GM23338 (cell line): ENCODE measurements around the gene GDF10. TPM values are rescaled to one million over a fixed set of nuclear protein-coding genes. Genes with fewer than 3 reads are reported as not detected.

Experiments
- ATAC-seq: fragments of 200-7000 bp; cut with Tn5 transposase; 3 replicates; pipeline ENCODE4 v1.9.1; 2020
- DNase-seq: peaks from one replicate; pipeline ENCODE4 v3.0.0-alpha.2; 2015; ENCODE audit warnings: low spot score
- H2AFZ ChIP-seq: fragments of 200-600 bp; sonication (generic); 2 replicates; pipeline ENCODE4 v1.8.0; 2016; ENCODE audit warnings: antibody characterized with exemption, mild to moderate bottlenecking, moderate library complexity
- H3F3A ChIP-seq: fragments of 200-600 bp; sonication (generic); replicated peaks from 2 replicates; pipeline ENCODE4 v1.8.0; 2017; ENCODE audit warnings: antibody characterized with exemption, mixed run types, low read depth
- H3K27ac ChIP-seq: fragments of 200-600 bp; sonication (generic); 2 replicates; pipeline ENCODE4 v1.6.1; 2016; ENCODE audit warnings: low read depth
- H3K27me3 ChIP-seq: fragments of 200-600 bp; sonication (generic); 2 replicates; pipeline ENCODE4 v1.8.0; 2016; ENCODE audit warnings: mild to moderate bottlenecking, mixed run types, moderate library complexity; ENCODE audit not compliant: insufficient read depth
- H3K36me3 ChIP-seq: fragments of 200-600 bp; sonication (generic); 2 replicates; pipeline ENCODE4 v1.8.0; 2016; ENCODE audit warnings: mild to moderate bottlenecking; ENCODE audit not compliant: insufficient read depth
- H3K4me1 ChIP-seq: fragments of 200-600 bp; sonication (generic); 2 replicates; pipeline ENCODE4 v1.8.0; 2016; ENCODE audit warnings: mild to moderate bottlenecking, moderate library complexity; ENCODE audit not compliant: insufficient read depth
- H3K4me2 ChIP-seq: fragments of 200-600 bp; sonication (generic); 2 replicates; pipeline ENCODE4 v1.7.1; 2017; ENCODE audit warnings: mixed run types
- H3K4me3 ChIP-seq: fragments of 200-600 bp; sonication (generic); 2 replicates; pipeline ENCODE4 v1.6.1; 2016; ENCODE audit warnings: mixed run types
- H3K79me2 ChIP-seq: fragments of 200-600 bp; sonication (generic); replicated peaks from 2 replicates; pipeline ENCODE4 v1.8.0; 2017; ENCODE audit warnings: mild to moderate bottlenecking; ENCODE audit not compliant: insufficient read depth
- H3K9me2 ChIP-seq: fragments of 200-600 bp; sonication (generic); 2 replicates; pipeline ENCODE4 v1.8.0; 2017; ENCODE audit not compliant: insufficient read depth
- H4K20me1 ChIP-seq: fragments of 200-600 bp; sonication (generic); replicated peaks from 2 replicates; pipeline ENCODE4 v1.8.0; 2017; ENCODE audit warnings: mild to moderate bottlenecking; ENCODE audit not compliant: insufficient read depth
- H3K27ac Mint-ChIP-seq: 2 replicates; pipeline ENCODE4 v1.8.0; 2020; ENCODE audit warnings: inconsistent platforms, mild to moderate bottlenecking, moderate library complexity, mixed read lengths
- H3K27me3 Mint-ChIP-seq: 3 replicates; pipeline ENCODE4 v1.8.0; 2022; ENCODE audit warnings: low read depth, mild to moderate bottlenecking, moderate library complexity, mixed read lengths, inconsistent platforms; ENCODE audit not compliant: insufficient read depth, poor library complexity
- H3K36me3 Mint-ChIP-seq: 3 replicates; pipeline ENCODE4 v1.8.0; 2021; ENCODE audit warnings: low read depth, mild to moderate bottlenecking, inconsistent platforms, moderate library complexity, mixed read lengths
- H3K4me1 Mint-ChIP-seq: 3 replicates; pipeline ENCODE4 v1.8.0; 2020; ENCODE audit warnings: mild to moderate bottlenecking, inconsistent platforms, mixed read lengths
- H3K4me3 Mint-ChIP-seq: 3 replicates; pipeline ENCODE4 v1.8.0; 2021; ENCODE audit warnings: moderate library complexity, mild to moderate bottlenecking, inconsistent platforms, mixed read lengths
- H3K9me3 Mint-ChIP-seq: 3 replicates; pipeline ENCODE4 v1.8.0; 2020; ENCODE audit warnings: moderate library complexity, mild to moderate bottlenecking, inconsistent platforms, mixed read lengths
- EZH2 ChIP-seq: fragments of 200-600 bp; sonication (generic); IDR thresholded peaks from one replicate; pipeline ENCODE4 v1.8.0; 2017; ENCODE audit warnings: antibody characterized with exemption, mild to moderate bottlenecking, low read depth; ENCODE audit not compliant: unreplicated experiment
- JUNB ChIP-seq: IDR thresholded peaks from one replicate; pipeline ENCODE4 v1.6.1; 2016; ENCODE audit warnings: antibody characterized with exemption; ENCODE audit not compliant: unreplicated experiment
- NANOG ChIP-seq: IDR thresholded peaks from 2 replicates; pipeline ENCODE4 v1.6.1; 2016; ENCODE audit warnings: antibody characterized with exemption, borderline replicate concordance
- POLR2AphosphoS5 ChIP-seq: IDR thresholded peaks from 2 replicates; pipeline ENCODE4 v1.6.1; 2016; ENCODE audit warnings: antibody characterized with exemption, low read depth
- STAT1 ChIP-seq: IDR thresholded peaks from one replicate; pipeline ENCODE4 v1.6.1; 2016; ENCODE audit warnings: antibody characterized with exemption; ENCODE audit not compliant: unreplicated experiment
- ZNF114 ChIP-seq: fragments of 250-450 bp; sonication (Bioruptor Pico); IDR thresholded peaks from 2 replicates; pipeline ENCODE4 v1.5.0; 2020; ENCODE audit warnings: mild to moderate bottlenecking, moderate library complexity
- ZNF331 ChIP-seq: fragments of 250-450 bp; sonication (Bioruptor Pico); IDR thresholded peaks from 2 replicates; pipeline ENCODE4 v1.5.0; 2020; ENCODE audit warnings: low read depth, mild to moderate bottlenecking, moderate library complexity
- polyA plus RNA-seq: library from polyadenylated mRNA; unstranded; fragments of >200 nt; fragmentation: Nextera tagmentation; extraction: Ambion mirVana; gene quantifications from 2 replicates; pipeline ENCODE4 v1.2.1, GENCODE V29; 2016
- total RNA-seq: library from RNA; depleted of rRNA; stranded (reverse); fragments of >200 nt; shearing (Covaris generic); gene quantifications from 2 replicates; pipeline ENCODE4 v1.2.3, GENCODE V29; 2014
- TF ChIP-seq, protein P1 (sequence below): IDR thresholded peaks from one replicate; pipeline ENCODE4 v1.6.1; 2018; ENCODE audit warnings: antibody characterized with exemption; ENCODE audit not compliant: unreplicated experiment
- TF ChIP-seq, protein P2 (sequence below): IDR thresholded peaks from 2 replicates; pipeline ENCODE4 v1.6.1; 2016; ENCODE audit warnings: antibody characterized with exemption
- TF ChIP-seq, protein P3 (sequence below): fragments of 250-450 bp; sonication (Bioruptor Pico); IDR thresholded peaks from 2 replicates; pipeline ENCODE4 v1.5.0; 2020; ENCODE audit warnings: mild to moderate bottlenecking, moderate library complexity

The GDF10 gene
- total and polyA plus RNA-seq, 2 experiments from 2014 or later = 0.21 TPM; not detected in 1

DNA sequence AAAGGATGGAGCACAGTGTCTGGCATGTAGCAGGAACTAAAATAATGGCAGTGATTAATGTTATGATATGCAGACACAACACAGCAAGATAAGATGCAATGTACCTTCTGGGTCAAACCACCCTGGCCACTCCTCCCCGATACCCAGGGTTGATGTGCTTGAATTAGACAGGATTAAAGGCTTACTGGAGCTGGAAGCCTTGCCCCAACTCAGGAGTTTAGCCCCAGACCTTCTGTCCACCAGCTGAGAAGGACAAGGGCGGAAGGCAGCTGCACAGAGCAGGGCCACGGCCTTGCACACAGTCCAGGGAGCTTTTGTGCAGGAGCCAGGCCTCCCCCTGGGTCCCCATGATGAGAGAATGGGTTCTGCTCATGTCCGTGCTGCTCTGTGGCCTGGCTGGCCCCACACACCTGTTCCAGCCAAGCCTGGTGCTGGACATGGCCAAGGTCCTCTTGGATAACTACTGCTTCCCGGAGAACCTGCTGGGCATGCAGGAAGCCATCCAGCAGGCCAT, 48.2 kb downstream of the GDF10 start, which contains the start of gene RBP3 (continued):
- TF ChIP-seq, protein P1, sequence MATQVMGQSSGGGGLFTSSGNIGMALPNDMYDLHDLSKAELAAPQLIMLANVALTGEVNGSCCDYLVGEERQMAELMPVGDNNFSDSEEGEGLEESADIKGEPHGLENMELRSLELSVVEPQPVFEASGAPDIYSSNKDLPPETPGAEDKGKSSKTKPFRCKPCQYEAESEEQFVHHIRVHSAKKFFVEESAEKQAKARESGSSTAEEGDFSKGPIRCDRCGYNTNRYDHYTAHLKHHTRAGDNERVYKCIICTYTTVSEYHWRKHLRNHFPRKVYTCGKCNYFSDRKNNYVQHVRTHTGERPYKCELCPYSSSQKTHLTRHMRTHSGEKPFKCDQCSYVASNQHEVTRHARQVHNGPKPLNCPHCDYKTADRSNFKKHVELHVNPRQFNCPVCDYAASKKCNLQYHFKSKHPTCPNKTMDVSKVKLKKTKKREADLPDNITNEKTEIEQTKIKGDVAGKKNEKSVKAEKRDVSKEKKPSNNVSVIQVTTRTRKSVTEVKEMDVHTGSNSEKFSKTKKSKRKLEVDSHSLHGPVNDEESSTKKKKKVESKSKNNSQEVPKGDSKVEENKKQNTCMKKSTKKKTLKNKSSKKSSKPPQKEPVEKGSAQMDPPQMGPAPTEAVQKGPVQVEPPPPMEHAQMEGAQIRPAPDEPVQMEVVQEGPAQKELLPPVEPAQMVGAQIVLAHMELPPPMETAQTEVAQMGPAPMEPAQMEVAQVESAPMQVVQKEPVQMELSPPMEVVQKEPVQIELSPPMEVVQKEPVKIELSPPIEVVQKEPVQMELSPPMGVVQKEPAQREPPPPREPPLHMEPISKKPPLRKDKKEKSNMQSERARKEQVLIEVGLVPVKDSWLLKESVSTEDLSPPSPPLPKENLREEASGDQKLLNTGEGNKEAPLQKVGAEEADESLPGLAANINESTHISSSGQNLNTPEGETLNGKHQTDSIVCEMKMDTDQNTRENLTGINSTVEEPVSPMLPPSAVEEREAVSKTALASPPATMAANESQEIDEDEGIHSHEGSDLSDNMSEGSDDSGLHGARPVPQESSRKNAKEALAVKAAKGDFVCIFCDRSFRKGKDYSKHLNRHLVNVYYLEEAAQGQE = no peak
- TF ChIP-seq NANOG (no peak), EZH2 (no peak), POLR2AphosphoS5 (no peak)
- TF ChIP-seq, protein P2, sequence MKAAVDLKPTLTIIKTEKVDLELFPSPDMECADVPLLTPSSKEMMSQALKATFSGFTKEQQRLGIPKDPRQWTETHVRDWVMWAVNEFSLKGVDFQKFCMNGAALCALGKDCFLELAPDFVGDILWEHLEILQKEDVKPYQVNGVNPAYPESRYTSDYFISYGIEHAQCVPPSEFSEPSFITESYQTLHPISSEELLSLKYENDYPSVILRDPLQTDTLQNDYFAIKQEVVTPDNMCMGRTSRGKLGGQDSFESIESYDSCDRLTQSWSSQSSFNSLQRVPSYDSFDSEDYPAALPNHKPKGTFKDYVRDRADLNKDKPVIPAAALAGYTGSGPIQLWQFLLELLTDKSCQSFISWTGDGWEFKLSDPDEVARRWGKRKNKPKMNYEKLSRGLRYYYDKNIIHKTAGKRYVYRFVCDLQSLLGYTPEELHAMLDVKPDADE = no peak

DNA sequence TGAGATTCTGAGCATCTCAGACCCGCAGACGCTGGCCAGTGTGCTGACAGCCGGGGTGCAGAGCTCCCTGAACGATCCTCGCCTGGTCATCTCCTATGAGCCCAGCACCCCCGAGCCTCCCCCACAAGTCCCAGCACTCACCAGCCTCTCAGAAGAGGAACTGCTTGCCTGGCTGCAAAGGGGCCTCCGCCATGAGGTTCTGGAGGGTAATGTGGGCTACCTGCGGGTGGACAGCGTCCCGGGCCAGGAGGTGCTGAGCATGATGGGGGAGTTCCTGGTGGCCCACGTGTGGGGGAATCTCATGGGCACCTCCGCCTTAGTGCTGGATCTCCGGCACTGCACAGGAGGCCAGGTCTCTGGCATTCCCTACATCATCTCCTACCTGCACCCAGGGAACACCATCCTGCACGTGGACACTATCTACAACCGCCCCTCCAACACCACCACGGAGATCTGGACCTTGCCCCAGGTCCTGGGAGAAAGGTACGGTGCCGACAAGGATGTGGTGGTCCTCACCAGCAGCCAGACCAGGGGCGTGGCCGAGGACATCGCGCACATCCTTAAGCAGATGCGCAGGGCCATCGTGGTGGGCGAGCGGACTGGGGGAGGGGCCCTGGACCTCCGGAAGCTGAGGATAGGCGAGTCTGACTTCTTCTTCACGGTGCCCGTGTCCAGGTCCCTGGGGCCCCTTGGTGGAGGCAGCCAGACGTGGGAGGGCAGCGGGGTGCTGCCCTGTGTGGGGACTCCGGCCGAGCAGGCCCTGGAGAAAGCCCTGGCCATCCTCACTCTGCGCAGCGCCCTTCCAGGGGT, 48.9 kb downstream of the GDF10 start:
- H4K20me1 ChIP-seq = no peaks in the 10 kb centered on the region
- H3K79me2 ChIP-seq = no peaks in the 10 kb centered on the region
- H3K4me3 Mint-ChIP-seq = no peak overlapping the region
- H3K4me2 ChIP-seq = no peak overlapping the region
- H3K27me3 ChIP-seq = no peaks in the 10 kb centered on the region
- no peak for DNase-seq
- no peaks in the 10 kb centered on the region for H3K9me3 Mint-ChIP-seq
- H3K9me2 ChIP-seq = no peaks in the 10 kb centered on the region; the same call in 1 of the 2 replicates
- H2AFZ ChIP-seq = no peak overlapping the region
- H3K4me1 ChIP-seq = no peaks in the 10 kb centered on the region
- H3K36me3 Mint-ChIP-seq = no peaks in the 10 kb centered on the region
- H3K4me3 ChIP-seq = no peak overlapping the region
- H3K27me3 Mint-ChIP-seq = peaks cover 6% of the 10 kb centered on the region
- H3K4me1 Mint-ChIP-seq = peaks cover 4% of the 10 kb centered on the region; the same call in 1 of the 3 replicates
- H3K27ac Mint-ChIP-seq = no peak overlapping the region
- no peak for ATAC-seq
- H3K36me3 ChIP-seq = no peaks in the 10 kb centered on the region
- H3K27ac ChIP-seq = no peak overlapping the region
- no peaks in the 10 kb centered on the region for H3F3A ChIP-seq
- no peak for TF ChIP-seq NANOG
- no peak for TF ChIP-seq STAT1
- TF ChIP-seq ZNF331 (CRISPR knock-in tag) = no peak
- TF ChIP-seq POLR2AphosphoS5 = no peak
- no peak for TF ChIP-seq ZNF114 (CRISPR knock-in tag)
- no peak for TF ChIP-seq JUNB
- TF ChIP-seq, protein P3, sequence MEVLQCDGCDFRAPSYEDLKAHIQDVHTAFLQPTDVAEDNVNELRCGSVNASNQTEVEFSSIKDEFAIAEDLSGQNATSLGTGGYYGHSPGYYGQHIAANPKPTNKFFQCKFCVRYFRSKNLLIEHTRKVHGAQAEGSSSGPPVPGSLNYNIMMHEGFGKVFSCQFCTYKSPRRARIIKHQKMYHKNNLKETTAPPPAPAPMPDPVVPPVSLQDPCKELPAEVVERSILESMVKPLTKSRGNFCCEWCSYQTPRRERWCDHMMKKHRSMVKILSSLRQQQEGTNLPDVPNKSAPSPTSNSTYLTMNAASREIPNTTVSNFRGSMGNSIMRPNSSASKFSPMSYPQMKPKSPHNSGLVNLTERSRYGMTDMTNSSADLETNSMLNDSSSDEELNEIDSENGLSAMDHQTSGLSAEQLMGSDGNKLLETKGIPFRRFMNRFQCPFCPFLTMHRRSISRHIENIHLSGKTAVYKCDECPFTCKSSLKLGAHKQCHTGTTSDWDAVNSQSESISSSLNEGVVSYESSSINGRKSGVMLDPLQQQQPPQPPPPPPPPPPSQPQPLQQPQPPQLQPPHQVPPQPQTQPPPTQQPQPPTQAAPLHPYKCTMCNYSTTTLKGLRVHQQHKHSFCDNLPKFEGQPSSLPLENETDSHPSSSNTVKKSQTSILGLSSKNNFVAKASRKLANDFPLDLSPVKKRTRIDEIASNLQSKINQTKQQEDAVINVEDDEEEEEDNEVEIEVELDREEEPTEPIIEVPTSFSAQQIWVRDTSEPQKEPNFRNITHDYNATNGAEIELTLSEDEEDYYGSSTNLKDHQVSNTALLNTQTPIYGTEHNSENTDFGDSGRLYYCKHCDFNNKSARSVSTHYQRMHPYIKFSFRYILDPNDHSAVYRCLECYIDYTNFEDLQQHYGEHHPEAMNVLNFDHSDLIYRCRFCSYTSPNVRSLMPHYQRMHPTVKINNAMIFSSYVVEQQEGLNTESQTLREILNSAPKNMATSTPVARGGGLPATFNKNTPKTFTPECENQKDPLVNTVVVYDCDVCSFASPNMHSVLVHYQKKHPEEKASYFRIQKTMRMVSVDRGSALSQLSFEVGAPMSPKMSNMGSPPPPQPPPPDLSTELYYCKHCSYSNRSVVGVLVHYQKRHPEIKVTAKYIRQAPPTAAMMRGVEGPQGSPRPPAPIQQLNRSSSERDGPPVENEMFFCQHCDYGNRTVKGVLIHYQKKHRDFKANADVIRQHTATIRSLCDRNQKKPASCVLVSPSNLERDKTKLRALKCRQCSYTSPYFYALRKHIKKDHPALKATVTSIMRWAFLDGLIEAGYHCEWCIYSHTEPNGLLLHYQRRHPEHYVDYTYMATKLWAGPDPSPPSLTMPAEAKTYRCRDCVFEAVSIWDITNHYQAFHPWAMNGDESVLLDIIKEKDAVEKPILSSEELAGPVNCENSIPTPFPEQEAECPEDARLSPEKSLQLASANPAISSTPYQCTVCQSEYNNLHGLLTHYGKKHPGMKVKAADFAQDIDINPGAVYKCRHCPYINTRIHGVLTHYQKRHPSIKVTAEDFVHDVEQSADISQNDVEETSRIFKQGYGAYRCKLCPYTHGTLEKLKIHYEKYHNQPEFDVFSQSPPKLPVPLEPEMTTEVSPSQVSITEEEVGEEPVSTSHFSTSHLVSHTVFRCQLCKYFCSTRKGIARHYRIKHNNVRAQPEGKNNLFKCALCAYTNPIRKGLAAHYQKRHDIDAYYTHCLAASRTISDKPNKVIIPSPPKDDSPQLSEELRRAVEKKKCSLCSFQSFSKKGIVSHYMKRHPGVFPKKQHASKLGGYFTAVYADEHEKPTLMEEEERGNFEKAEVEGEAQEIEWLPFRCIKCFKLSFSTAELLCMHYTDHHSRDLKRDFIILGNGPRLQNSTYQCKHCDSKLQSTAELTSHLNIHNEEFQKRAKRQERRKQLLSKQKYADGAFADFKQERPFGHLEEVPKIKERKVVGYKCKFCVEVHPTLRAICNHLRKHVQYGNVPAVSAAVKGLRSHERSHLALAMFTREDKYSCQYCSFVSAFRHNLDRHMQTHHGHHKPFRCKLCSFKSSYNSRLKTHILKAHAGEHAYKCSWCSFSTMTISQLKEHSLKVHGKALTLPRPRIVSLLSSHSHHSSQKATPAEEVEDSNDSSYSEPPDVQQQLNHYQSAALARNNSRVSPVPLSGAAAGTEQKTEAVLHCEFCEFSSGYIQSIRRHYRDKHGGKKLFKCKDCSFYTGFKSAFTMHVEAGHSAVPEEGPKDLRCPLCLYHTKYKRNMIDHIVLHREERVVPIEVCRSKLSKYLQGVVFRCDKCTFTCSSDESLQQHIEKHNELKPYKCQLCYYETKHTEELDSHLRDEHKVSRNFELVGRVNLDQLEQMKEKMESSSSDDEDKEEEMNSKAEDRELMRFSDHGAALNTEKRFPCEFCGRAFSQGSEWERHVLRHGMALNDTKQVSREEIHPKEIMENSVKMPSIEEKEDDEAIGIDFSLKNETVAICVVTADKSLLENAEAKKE = no peak
- TF ChIP-seq, protein P2 = no peak
